Astrocyte of the spinal cord (primary cell): Measurements from ENCODE around the gene TBC1D3H.
"Not testable (repeated sequence)": the region's sequence is repeated elsewhere in the genome, so short reads cannot be mapped to it uniquely, and the experiment has no call there.

Experiments used
- DNase-seq: peaks from one replicate; pipeline ENCODE4 v3.0.0; 2011; ENCODE audit warnings: low read depth, low spot score
- H3K4me3 ChIP-seq: 2 replicates; pipeline ENCODE4 v1.5.1; 2011; ENCODE audit warnings: low read depth, mild to moderate bottlenecking, low read length, moderate library complexity
- in situ Hi-C: cut with HindIII; loops from 2 replicates; pipeline ENCODE4 v1.10.0; 2017; ENCODE audit warnings: low sequenced_read_pairs

The TBC1D3H gene

DNA sequence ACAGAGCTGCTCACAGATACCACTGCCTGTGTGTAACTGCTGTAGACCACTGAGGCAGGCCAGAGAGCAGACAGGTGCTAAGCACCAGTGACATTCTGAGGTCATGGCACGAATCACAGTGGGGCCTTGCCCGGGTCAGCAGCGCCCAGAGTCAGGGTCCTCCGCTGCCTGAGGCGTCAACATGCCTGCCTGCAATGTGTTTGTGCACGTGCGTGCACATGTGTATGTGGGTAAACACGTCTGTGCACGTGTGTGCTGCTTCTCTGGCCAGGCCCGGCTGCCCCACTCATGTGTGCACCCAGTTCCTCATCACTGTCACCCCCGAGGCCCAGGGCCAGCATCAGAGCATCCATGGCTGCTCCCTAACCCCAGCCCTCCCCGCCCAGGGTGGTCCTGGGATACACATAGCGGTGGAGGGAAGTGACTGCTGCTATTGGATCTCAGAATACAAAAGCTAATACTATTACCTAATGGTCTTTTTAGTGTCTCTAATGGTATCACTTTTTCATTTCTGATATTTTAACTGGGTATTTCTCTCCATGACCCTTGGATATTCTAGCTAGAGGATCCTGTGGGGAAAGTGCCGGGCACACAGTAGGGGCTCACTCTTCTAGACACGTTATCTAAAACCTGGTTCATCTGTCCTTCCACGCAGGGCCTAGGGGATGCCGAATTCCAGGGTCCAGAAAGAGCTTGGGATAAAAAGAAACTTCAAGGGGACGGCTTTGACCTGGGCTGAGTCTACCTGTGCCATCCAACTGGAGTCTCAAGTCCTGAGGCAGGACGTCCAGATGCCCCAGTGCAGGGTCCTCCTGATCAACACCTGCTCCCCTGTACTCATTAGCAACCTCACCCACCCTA lies at the start of gene TBC1D3H:
Gene TBC1D3H (minus strand): TSS at position 51 of the 861 bp plus-strand sequence. CDS start 1,540 bp downstream, outside the sequence.
- DNase-seq = peak; percentile 0
- in situ Hi-C loops, H3K4me3 ChIP-seq: not testable (repeated sequence)

DNA sequence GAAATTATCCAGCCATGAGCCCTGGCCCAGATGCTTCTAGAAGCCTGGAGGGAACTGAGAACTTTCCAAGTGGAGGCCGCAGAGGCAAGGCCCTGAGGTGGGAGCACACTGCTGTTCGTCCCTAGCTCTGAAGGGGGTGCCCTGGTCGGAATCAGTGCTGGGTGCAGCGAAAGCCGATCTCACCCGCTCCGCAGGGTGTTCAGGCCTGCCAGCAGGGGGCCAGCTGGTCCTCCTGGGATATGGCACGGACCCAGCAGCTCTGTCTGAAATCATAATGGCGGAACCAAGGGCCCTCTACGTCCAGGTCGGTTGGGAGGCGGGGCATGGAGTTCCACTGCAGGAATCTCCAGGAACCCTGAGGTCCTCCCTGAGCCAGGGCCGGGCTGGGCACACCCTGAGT lies 40.7 kb upstream of the TBC1D3H start:
- DNase-seq, in situ Hi-C loops, H3K4me3 ChIP-seq: not testable (repeated sequence)

DNA sequence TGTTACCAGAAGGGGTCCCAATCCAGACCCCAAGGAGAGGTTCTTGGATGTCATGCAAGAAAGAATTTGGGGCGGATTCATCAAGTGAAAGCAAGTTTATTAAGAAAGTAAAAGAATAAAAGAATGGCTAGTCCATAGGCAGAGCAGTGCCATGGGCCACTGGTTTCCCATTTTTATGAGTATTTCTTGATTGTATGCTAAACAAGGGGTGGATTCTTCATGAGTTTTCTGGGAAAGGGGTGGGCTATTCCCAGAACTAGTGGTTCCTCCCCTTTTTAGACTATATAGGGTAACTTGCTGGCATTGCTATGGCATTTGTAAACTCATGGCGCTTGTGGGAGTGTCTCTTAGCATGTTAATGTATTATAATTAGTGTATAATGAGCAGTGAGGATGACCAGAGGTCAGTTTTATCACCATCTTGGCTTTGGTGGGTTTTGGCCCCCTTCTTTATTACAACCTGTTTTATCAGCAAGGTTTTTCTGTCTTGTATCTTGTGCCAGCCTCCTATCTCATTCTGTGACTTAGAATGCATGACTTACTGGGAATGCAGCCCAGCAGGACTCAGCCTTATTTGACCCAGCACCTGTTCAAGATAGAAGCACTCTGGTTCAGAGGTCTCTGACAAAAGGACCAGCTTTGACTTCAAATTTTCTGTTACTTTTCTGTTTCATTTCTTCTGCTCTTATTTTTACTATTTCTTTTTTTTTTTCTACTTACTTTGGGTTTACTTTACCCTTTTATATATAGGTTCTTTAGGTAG lies 27.1 kb upstream of the TBC1D3H start:
- in situ Hi-C loops, DNase-seq, H3K4me3 ChIP-seq: not testable (repeated sequence)

DNA sequence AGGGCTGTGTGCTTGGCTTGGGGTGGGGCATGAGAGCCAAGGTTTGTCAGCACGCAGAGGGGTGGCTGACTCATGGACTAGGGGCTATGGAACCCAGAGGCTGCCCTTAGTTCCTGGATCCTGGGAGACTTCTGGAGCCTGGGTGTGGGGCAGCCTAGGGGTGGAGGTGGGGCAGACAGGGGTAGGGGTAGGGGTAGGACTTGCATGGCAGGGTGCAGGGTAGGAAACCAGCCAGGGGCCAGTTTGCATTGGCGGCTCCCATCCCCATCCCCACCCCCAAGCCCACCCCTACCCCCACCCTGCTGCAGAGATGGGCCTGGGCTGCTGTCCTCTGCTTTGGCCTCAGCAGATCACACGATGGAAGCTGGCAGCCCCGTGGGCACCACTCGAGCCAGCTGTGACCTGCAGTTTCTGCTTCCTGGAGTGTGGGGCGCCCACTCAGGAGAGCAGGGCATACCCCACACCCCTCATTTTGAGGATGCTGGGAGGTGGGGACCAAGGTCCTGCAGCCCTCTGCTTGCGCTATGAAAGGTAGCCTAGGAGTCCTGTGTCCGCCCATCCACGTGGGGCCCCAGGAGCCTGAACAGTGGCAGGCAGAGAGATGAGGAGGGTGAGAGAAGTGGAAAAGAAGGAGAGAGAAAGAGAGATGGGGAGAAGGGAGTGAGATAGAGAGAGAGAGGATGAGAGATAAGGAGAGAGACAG lies 2.9 kb upstream of the TBC1D3H start:
- in situ Hi-C loops, H3K4me3 ChIP-seq, DNase-seq: not testable (repeated sequence)

DNA sequence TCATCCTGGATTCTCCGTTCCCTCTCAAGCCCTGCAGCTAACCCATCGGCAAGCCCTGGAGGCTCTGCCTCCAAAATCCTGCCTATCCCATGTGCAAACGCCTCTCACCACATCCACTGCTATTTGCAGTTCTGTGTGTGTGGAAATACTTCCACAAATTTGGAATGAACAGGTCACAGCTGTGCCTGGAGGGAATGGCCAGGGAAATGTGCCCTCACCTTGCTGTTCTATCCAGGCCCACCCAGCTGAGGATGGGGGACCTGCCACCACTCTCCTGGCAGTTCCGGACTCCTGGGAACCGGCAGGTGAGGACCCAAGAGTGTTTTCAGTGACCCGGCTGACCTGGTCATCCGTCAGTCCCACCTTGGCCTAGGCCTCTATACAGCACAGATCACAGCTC lies 12.3 kb downstream of the TBC1D3H start:
- DNase-seq, in situ Hi-C loops, H3K4me3 ChIP-seq: not testable (repeated sequence)

DNA sequence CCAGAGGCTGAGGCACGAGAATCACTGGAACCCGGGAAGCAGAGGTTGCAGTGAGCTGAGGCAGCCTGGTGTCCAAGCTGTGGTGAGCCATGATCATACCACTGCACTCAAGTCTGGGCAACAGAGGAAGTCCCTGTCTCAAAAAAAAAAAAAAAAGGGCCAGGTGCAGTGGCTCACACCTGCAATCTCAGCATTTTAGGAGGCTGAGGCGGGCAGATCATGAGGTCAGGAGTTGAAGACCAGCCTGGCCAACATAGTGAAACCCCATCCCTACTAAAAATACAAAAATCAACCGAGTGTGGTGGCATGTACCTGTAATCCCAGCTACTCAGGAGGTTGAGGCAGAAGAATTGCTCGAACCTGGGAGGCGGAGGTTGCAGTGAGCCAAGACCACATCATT lies 25.7 kb downstream of the TBC1D3H start:
- H3K4me3 ChIP-seq, DNase-seq, in situ Hi-C loops: not testable (repeated sequence)
